Amniotic epithelial cell (primary cell): Measurements from ENCODE around the gene TRAPPC2.

Experiments
- DNase-seq: peaks from one replicate; pipeline ENCODE4 v3.0.0-alpha.2; 2010; ENCODE audit warnings: low read depth

Gene TRAPPC2

GRCh38 chrX:13734278-13735172 lies at the start of gene TRAPPC2, which contains the start of gene OFD1:
TSS of gene TRAPPC2 (minus strand) at chrX:13734620. CDS start at chrX:13719963, 14,657 bp downstream.
TSS of gene OFD1 (plus strand) at chrX:13734748. CDS start at chrX:13735072, 324 bp downstream.
- peak; percentile 89 for DNase-seq

- no peak for DNase-seq
These were observed 46.5 kb upstream of the TRAPPC2 start for GRCh38 chrX:13780868-13781427.

- DNase-seq: peak; percentile 23
These were observed 44.5 kb upstream of the TRAPPC2 start for GRCh38 chrX:13778916-13779315.

GRCh38 chrX:13776387-13776786 lies 42.0 kb upstream of the TRAPPC2 start:
- DNase-seq: no peak

- no peak for DNase-seq
These were observed 41.4 kb upstream of the TRAPPC2 start for GRCh38 chrX:13775837-13776236.

- no peak for DNase-seq
These were observed 40.3 kb upstream of the TRAPPC2 start for GRCh38 chrX:13774696-13775095.

GRCh38 chrX:13770013-13770535 lies 35.7 kb upstream of the TRAPPC2 start:
- no peak for DNase-seq

- DNase-seq: no peak
These were observed 34.5 kb upstream of the TRAPPC2 start for GRCh38 chrX:13768939-13769338.

GRCh38 chrX:13764765-13765164 lies 30.3 kb upstream of the TRAPPC2 start:
- no peak for DNase-seq

- DNase-seq: no peak
These were observed 29.9 kb upstream of the TRAPPC2 start for GRCh38 chrX:13764281-13764680.

- no peak for DNase-seq
These were observed 29.1 kb upstream of the TRAPPC2 start for GRCh38 chrX:13763489-13763888.

GRCh38 chrX:13761606-13762414 lies 27.4 kb upstream of the TRAPPC2 start:
- DNase-seq: peak; percentile 11

GRCh38 chrX:13760426-13760825 lies 26.0 kb upstream of the TRAPPC2 start:
- no peak for DNase-seq

GRCh38 chrX:13759152-13759718 lies 24.8 kb upstream of the TRAPPC2 start:
- no peak for DNase-seq

GRCh38 chrX:13756381-13756780 lies 22.0 kb upstream of the TRAPPC2 start:
- DNase-seq: no peak

- no peak for DNase-seq
These were observed 20.8 kb upstream of the TRAPPC2 start for GRCh38 chrX:13755254-13755653.

GRCh38 chrX:13754765-13755164 lies 20.3 kb upstream of the TRAPPC2 start:
- DNase-seq: peak; percentile 56

- DNase-seq: no peak
These were observed 18.2 kb upstream of the TRAPPC2 start for GRCh38 chrX:13752646-13753045.

GRCh38 chrX:13752141-13752540 lies 17.7 kb upstream of the TRAPPC2 start:
- no peak for DNase-seq

GRCh38 chrX:13750812-13751211 lies 16.4 kb upstream of the TRAPPC2 start:
- no peak for DNase-seq

GRCh38 chrX:13750204-13750603 lies 15.8 kb upstream of the TRAPPC2 start:
- DNase-seq: peak; percentile 31

- DNase-seq: no peak
These were observed 14.1 kb upstream of the TRAPPC2 start for GRCh38 chrX:13748486-13748885.
